Gastroesophageal sphincter (tissue), 4 donors: ENCODE data around the gene KBTBD2. TPM values are rescaled to one million over a fixed set of nuclear protein-coding genes. Genes with fewer than 3 reads are reported as not detected.
A peak's percentile ranks its signal among the peaks of the same experiment; 100 is the strongest.

ENCODE experiments used
- ATAC-seq: fragments of 150-250 bp; one replicate; pipeline ENCODE4 v1.9.1; 2016; ENCODE audit warnings: mild to moderate bottlenecking, moderate library complexity
- H3K27ac ChIP-seq, 4 donors: fragments of 200-600 bp; sonication (generic) in 3 of 4; 1 replicate in 3 of 4; 2 replicates in 1 of 4; pipeline ENCODE4 v1.5.1; 2016 to 2019
- H3K27me3 ChIP-seq: fragments of 200-600 bp; sonication (generic); one replicate; pipeline ENCODE4 v1.5.1; 2019
- H3K36me3 ChIP-seq, 2 donors: fragments of 200-600 bp; sonication (generic); one replicate each; pipeline ENCODE4 v1.5.1; 2019; ENCODE audit warnings: control low read depth in 1 of 2
- H3K4me1 ChIP-seq, 3 donors: fragments of 200-600 bp; sonication (generic); 1 replicate in 2 of 3; 2 replicates in 1 of 3; pipeline ENCODE4 v1.5.1; 2016 to 2019; ENCODE audit warnings: control low read depth in 2 of 3
- H3K4me3 ChIP-seq, 2 donors: fragments of 200-600 bp; sonication (generic); one replicate each; pipeline ENCODE4 v1.5.1; 2019; ENCODE audit warnings: mild to moderate bottlenecking in 1 of 2, moderate library complexity in 1 of 2
- H3K9me3 ChIP-seq, 3 donors: fragments of 200-600 bp; sonication (generic); one replicate each; pipeline ENCODE4 v1.5.1; 2017 to 2019; ENCODE audit warnings: control low read depth in 2 of 3
- EP300 ChIP-seq: sonication (generic); formaldehyde crosslinking; IDR thresholded peaks from one replicate; pipeline ENCODE4 v1.6.1; 2017; ENCODE audit warnings: antibody characterized with exemption, mild to moderate bottlenecking
- POLR2A ChIP-seq, 2 donors: fragments of 450-650 bp; IDR thresholded peaks; one replicate each; pipeline ENCODE4 v1.6.1; 2017; ENCODE audit warnings: antibody characterized with exemption in 2 of 2, mild to moderate bottlenecking in 2 of 2, moderate library complexity in 1 of 2
- POLR2AphosphoS5 ChIP-seq: sonication (generic); formaldehyde crosslinking; IDR thresholded peaks from one replicate; pipeline ENCODE4 v1.6.1; 2017; ENCODE audit warnings: antibody characterized with exemption
- WGBS, 2 donors: methylation state at CpG; one replicate each; pipeline ENCODE4 v1.1.5; 2018; ENCODE audit warnings: low coverage in 1 of 2; 5-methylcytosine and 5-hydroxymethylcytosine counted together
- total RNA-seq, 4 donors: library from RNA; depleted of rRNA; stranded (reverse); fragments of >200 nt; gene quantifications; one replicate each; pipeline ENCODE4 v1.1.0, GENCODE V29; 2016
- TF ChIP-seq, protein P1 (sequence below), 4 experiments: fragments of 200-600 bp in 2 of 4; fragments of 450-650 bp in 2 of 4; sonication (generic) in 1 of 4; IDR thresholded peaks; one replicate each; pipeline ENCODE4 v1.5.1; 2017 to 2019; ENCODE audit warnings: antibody characterized with exemption in 4 of 4, mild to moderate bottlenecking in 2 of 4, moderate library complexity in 2 of 4

Gene KBTBD2
- total RNA-seq, 4 donors from 2014 or later = 31.2 to 64.6 (median 37.4) TPM

GRCh38 chr7:32890793-32891042 lies 842 bp downstream of the KBTBD2 start:
- no peaks in the 10 kb centered on the region for H3K9me3 ChIP-seq
- no peak for ATAC-seq
- H3K36me3 ChIP-seq = no peaks in the 10 kb centered on the region
- peak overlapping the region; percentile 95 to 100 (median 100) for H3K27ac ChIP-seq
- WGBS, 2 donors = 0 to 1% methylated on average over 8 of the region's 8 CpGs
- H3K27me3 ChIP-seq = no peaks in the 10 kb centered on the region
- H3K4me1 ChIP-seq = peaks cover 0 to 59% (median 17%) of the 10 kb centered on the region in 3 donors
- H3K4me3 ChIP-seq = peak overlapping the region; percentile 82 to 92
- TF ChIP-seq POLR2AphosphoS5 (no peak), EP300 (no peak), POLR2A (IDR thresholded peaks at IDR 0.05) (no peak)
- TF ChIP-seq, protein P1, sequence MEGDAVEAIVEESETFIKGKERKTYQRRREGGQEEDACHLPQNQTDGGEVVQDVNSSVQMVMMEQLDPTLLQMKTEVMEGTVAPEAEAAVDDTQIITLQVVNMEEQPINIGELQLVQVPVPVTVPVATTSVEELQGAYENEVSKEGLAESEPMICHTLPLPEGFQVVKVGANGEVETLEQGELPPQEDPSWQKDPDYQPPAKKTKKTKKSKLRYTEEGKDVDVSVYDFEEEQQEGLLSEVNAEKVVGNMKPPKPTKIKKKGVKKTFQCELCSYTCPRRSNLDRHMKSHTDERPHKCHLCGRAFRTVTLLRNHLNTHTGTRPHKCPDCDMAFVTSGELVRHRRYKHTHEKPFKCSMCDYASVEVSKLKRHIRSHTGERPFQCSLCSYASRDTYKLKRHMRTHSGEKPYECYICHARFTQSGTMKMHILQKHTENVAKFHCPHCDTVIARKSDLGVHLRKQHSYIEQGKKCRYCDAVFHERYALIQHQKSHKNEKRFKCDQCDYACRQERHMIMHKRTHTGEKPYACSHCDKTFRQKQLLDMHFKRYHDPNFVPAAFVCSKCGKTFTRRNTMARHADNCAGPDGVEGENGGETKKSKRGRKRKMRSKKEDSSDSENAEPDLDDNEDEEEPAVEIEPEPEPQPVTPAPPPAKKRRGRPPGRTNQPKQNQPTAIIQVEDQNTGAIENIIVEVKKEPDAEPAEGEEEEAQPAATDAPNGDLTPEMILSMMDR (IDR thresholded peaks at IDR 0.05) = no peak

DNA sequence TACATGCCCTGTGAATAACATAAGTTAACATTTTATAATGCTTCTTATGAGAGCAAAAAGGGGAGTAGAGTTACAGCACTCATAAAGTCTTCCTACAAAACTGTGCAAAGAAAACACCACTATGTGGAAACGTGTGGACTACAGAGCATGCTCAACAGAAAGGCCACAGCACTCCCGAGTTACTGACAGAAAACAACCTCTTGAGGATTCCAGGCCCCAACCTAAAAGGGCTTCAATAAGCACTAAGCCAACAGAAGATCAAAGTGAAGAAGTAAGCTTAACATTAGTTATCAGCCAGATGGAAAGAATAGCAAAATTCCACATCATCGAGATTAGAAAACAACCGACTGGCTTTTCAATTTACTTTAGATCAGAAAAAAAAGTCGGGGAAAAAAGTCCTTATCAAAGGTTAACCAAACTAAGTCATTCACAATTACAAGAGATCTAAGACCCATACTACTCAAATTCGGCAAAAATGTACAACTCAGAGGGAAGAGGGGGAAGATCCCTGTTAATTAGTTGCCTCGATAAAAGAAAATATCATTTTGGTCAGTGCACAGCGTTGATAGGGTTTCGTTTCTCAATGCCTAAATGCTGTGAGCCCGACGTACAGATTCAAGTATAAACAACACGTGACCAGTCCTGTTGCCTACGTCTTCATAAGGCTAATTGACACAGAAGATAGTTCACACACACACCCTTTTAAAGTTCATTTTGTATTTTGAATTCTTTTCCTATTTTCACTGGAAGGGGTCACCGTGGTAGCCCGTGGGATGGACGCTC lies 1.4 kb downstream of the KBTBD2 start:
- Histone ChIP-seq H3K27ac (peak overlapping the region; percentile 95 to 100 (median 100)), H3K4me3 (peak overlapping the region; percentile 82 to 92), H3K9me3 (no peaks in the 10 kb centered on the region), H3K27me3 (no peaks in the 10 kb centered on the region), H3K4me1 (peaks cover 0 to 64% (median 17%) of the 10 kb centered on the region in 3 donors), H3K36me3 (no peaks in the 10 kb centered on the region)
- ATAC-seq = no peak
- no peak for TF ChIP-seq POLR2A (IDR thresholded peaks at IDR 0.05)
- TF ChIP-seq, protein P1 (IDR thresholded peaks at IDR 0.05) = no peak
- TF ChIP-seq EP300 = no peak
- TF ChIP-seq POLR2AphosphoS5 = no peak
- WGBS, 2 donors = 0 to 1% methylated on average over 14 to 16 of the region's 16 CpGs

GRCh38 chr7:32888505-32888904 lies 3.1 kb downstream of the KBTBD2 start:
- Histone ChIP-seq H3K9me3 (no peaks in the 10 kb centered on the region), H3K4me3 (no peak overlapping the region), H3K36me3 (no peaks in the 10 kb centered on the region), H3K27ac (peak overlapping the region in 2 of 4 donors; percentile 0 to 99), H3K27me3 (no peaks in the 10 kb centered on the region), H3K4me1 (peaks cover 0 to 79% (median 17%) of the 10 kb centered on the region in 3 donors)
- no peak for ATAC-seq
- 58 to 78% methylated on average over 2 to 6 of the region's 6 CpGs for WGBS, 2 donors
- TF ChIP-seq EP300 = no peak
- TF ChIP-seq, protein P1 (IDR thresholded peaks at IDR 0.05) = no peak
- TF ChIP-seq POLR2A (IDR thresholded peaks at IDR 0.05) = no peak
- no peak for TF ChIP-seq POLR2AphosphoS5

GRCh38 chr7:32887395-32887794 lies 4.2 kb downstream of the KBTBD2 start:
- WGBS, 2 donors = 57 to 64% methylated on average over 3 of the region's 3 CpGs
- H3K4me1 ChIP-seq = peaks cover 0 to 79% (median 11%) of the 10 kb centered on the region in 3 donors
- H3K36me3 ChIP-seq = no peaks in the 10 kb centered on the region
- no peaks in the 10 kb centered on the region for H3K27me3 ChIP-seq
- no peak for TF ChIP-seq POLR2AphosphoS5
- no peak for TF ChIP-seq EP300
- TF ChIP-seq, protein P1 (IDR thresholded peaks at IDR 0.05) = no peak
- no peak for TF ChIP-seq POLR2A (IDR thresholded peaks at IDR 0.05)
- no peaks in the 10 kb centered on the region for H3K9me3 ChIP-seq
- no peak for ATAC-seq
- H3K27ac ChIP-seq = no peak overlapping the region
- no peak overlapping the region for H3K4me3 ChIP-seq
